Measurements from ENCODE around the gene PDCD2L. TPM values are rescaled to one million over a fixed set of nuclear protein-coding genes. Genes with fewer than 3 reads are reported as not detected.

Gene PDCD2L
- total and polyA plus RNA-seq, 2 of the 8 experiments (the other 6 are each of a cell fraction or from before 2014, with no cell fraction given): 51.5 to 78.1 TPM

- Histone ChIP-seq H3K23me2 (ENCODE audit: low read depth, low read length) (peaks cover 3% of the 10 kb centered on the region; the same call in 1 of the 2 replicates), H3K4ac (replicated peaks; ENCODE audit: insufficient read length, low read depth, low read length) (no peak overlapping the region), H3K18ac (ENCODE audit: extremely low read depth, low read length) (no peak overlapping the region), H4K20me1 (replicated peaks in 1 of 2; ENCODE audit: control insufficient read depth in 1 of 2, insufficient read depth in 2 of 2, low read length in 2 of 2) (peaks cover 0 to 2% of the 10 kb centered on the region in 2 experiments), H2BK12ac (ENCODE audit: low read depth, low read length) (no peak overlapping the region), H3K4me3 (ENCODE audit: extremely low read depth in 1 of 4, insufficient read depth in 2 of 4, low read depth in 3 of 4, low read length in 4 of 4) (no peak overlapping the region), H3K4me1 (replicated peaks in 1 of 4; ENCODE audit: control insufficient read depth in 3 of 4, insufficient read depth in 4 of 4, low read length in 3 of 4) (no peaks in the 10 kb centered on the region), H3K36me3 (ENCODE audit: control insufficient read depth in 2 of 4, insufficient read depth in 4 of 4, low read length in 3 of 4) (peaks cover 11 to 38% (median 24%) of the 10 kb centered on the region in 4 experiments), H4K5ac (ENCODE audit: insufficient read length, low read depth, low read length) (no peak overlapping the region), H4K8ac (ENCODE audit: extremely low read depth, insufficient read depth, low read length) (no peak overlapping the region), H3K14ac (ENCODE audit: insufficient read length) (no peak overlapping the region), H3K27me3 (replicated peaks in 1 of 4; ENCODE audit: control insufficient read depth in 3 of 4, extremely low read depth in 1 of 4, insufficient read depth in 3 of 4, low read length in 3 of 4) (no peaks in the 10 kb centered on the region), H2AFZ (ENCODE audit: low read length) (no peak overlapping the region), H3K79me1 (ENCODE audit: low read depth, low read length) (no peaks in the 10 kb centered on the region), H3K27ac (ENCODE audit: low read depth, low read length) (no peak overlapping the region), H2BK5ac (ENCODE audit: low read depth, low read length) (no peak overlapping the region), H3K9ac (replicated peaks in 1 of 4; ENCODE audit: extremely low read depth in 1 of 4, low read depth in 3 of 4, low read length in 3 of 4) (no peak overlapping the region), H3K4me2 (ENCODE audit: insufficient read depth in 1 of 2, low read depth in 2 of 2, low read length in 2 of 2) (no peak overlapping the region), H2BK120ac (replicated peaks; ENCODE audit: low read depth, low read length) (no peak overlapping the region), H2BK15ac (ENCODE audit: low read length) (no peak overlapping the region), H3K79me2 (ENCODE audit: control insufficient read depth in 1 of 2, insufficient read depth in 2 of 2, low read length in 2 of 2) (peaks cover 0 to 17% of the 10 kb centered on the region in 2 experiments; a peak in 2 of 4 replicates), H3K23ac (ENCODE audit: insufficient read length) (no peak overlapping the region), H4K91ac (replicated peaks; ENCODE audit: insufficient read length, low read length) (no peak overlapping the region), H3K9me3 (ENCODE audit: insufficient read depth in 2 of 2, low read depth in 1 of 2, low read length in 1 of 2) (no peaks in the 10 kb centered on the region), H3K56ac (replicated peaks; ENCODE audit: insufficient read length, low read depth, low read length) (no peak overlapping the region), H2AK5ac (ENCODE audit: low read depth, low read length) (no peak overlapping the region), H2BK20ac (ENCODE audit: low read length) (no peak overlapping the region)
- 95% methylated on average over 8 of the region's 8 CpGs; no CpG with 5 or more reads in 1 of the 2 experiments for WGBS, 2 experiments (ENCODE audit: extremely low coverage in 1 of 2, insufficient coverage in 1 of 2, insufficient read length in 1 of 2, insufficient replicate concordance in 2 of 2, low coverage in 1 of 2, low lambda C conversion rate in 2 of 2, missing lambda C conversion rate in 1 of 2)
- ChIA-PET CTCF (ENCODE audit: partially characterized antibody) (no interaction called here), POLR2A (ENCODE audit: partially characterized antibody) (interaction anchor here (1.6 to 1.7 kb wide), 2 partner anchors 18 to 36 kb away, joined by 4 to 7 read pairs; no protein-coding TSS in a partner anchor)
- TF ChIP-seq POLR2AphosphoS5 (IDR thresholded peaks at IDR 0.05; ENCODE audit: low read depth, low read length) (no peak), KDM4A (IDR thresholded peaks at IDR 0.05; ENCODE audit: low read depth, low read length, severe bottlenecking) (no peak), JUN (IDR thresholded peaks at IDR 0.05; ENCODE audit: low read depth, low read length) (no peak), RXRA (IDR thresholded peaks at IDR 0.05; ENCODE audit: insufficient read depth, low read depth, low read length) (no peak), CHD1 (IDR thresholded peaks at IDR 0.05; ENCODE audit: low read depth, low read length) (no peak), SP2 (IDR thresholded peaks at IDR 0.05; ENCODE audit: low read length) (no peak), RAD21 (IDR thresholded peaks at IDR 0.05 in 1 of 2, conservative IDR thresholded peaks at IDR 0.05 in 1 of 2; ENCODE audit: low read depth in 2 of 2, low read length in 2 of 2) (no peak), TEAD4 (IDR thresholded peaks at IDR 0.05; ENCODE audit: low read depth, low read length) (no peak), BCL11A (IDR thresholded peaks at IDR 0.05; ENCODE audit: low read depth in 2 of 2, low read length in 2 of 2) (no peak)
- DNase-seq (ENCODE audit: low read depth in 1 of 2, low spot score in 2 of 2) (no peak), FAIRE-seq (no peak)
Measured at GRCh38 chr19:34402074-34402600, 2.1 kb upstream of the PDCD2L start.
